ENCODE results near the gene WAPL. TPM values are rescaled to one million over a fixed set of nuclear protein-coding genes. Genes with fewer than 3 reads are reported as not detected.
"Not testable (repeated sequence)": the region's sequence is repeated elsewhere in the genome, so short reads cannot be mapped to it uniquely, and the experiment has no call there.

Gene WAPL
- total RNA-seq, 1 experiment from 2014 or later = 45.2 TPM

DNA sequence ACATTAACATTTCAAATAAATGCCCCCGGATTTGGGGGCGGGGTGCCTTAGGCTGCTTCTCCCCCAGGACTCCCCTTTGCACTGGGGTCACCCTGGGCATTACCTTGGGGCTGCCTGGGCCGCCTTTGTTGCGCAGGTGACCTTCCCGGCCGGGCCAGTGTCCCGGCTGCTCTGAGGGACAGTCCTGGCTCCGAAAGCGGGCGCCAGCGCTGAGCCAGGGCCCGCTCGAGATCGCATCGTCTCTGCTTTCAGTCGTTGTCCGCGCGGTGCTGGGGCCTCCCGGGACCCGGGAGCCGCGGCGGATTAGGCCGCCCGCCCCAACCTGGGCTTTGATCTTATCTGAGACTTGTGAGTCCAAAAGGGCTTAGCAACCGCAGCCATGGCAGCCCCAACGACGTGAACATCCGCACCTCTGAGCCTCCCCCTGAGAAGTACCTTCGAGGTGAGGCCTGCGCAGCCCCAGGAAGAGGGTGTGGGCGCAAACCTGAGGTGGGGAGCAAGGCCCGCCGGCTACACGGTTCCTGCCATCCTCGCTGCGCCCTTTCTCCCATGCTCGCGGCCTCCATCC lies 14.8 kb upstream of the WAPL start:
- CTCF ChIA-PET = interaction anchor here (0.6 kb wide), 1 partner anchor 47 kb away, joined by 4 read pairs; no protein-coding TSS in a partner anchor
- Mint-ChIP-seq H3K27ac (ENCODE audit: low read depth, unreplicated experiment) (no peak overlapping the region), H3K4me3 (ENCODE audit: unreplicated experiment) (no peak overlapping the region), H3K4me1 (ENCODE audit: insufficient read depth, unreplicated experiment) (no peaks in the 10 kb centered on the region), H3K27me3 (ENCODE audit: insufficient read depth, unreplicated experiment) (no peaks in the 10 kb centered on the region), H3K9me3 (ENCODE audit: unreplicated experiment) (no peaks in the 10 kb centered on the region), H3K36me3 (ENCODE audit: insufficient read depth, unreplicated experiment) (no peaks in the 10 kb centered on the region)
- POLR2A ChIA-PET = no interaction called here
- TF ChIP-seq, protein P1, sequence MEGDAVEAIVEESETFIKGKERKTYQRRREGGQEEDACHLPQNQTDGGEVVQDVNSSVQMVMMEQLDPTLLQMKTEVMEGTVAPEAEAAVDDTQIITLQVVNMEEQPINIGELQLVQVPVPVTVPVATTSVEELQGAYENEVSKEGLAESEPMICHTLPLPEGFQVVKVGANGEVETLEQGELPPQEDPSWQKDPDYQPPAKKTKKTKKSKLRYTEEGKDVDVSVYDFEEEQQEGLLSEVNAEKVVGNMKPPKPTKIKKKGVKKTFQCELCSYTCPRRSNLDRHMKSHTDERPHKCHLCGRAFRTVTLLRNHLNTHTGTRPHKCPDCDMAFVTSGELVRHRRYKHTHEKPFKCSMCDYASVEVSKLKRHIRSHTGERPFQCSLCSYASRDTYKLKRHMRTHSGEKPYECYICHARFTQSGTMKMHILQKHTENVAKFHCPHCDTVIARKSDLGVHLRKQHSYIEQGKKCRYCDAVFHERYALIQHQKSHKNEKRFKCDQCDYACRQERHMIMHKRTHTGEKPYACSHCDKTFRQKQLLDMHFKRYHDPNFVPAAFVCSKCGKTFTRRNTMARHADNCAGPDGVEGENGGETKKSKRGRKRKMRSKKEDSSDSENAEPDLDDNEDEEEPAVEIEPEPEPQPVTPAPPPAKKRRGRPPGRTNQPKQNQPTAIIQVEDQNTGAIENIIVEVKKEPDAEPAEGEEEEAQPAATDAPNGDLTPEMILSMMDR (IDR thresholded peaks at IDR 0.05; ENCODE audit: unreplicated experiment) = no peak
- intact Hi-C loops (cut with micrococcal nuclease) = no loop called here
- no peak for DNase-seq (ENCODE audit: unreplicated experiment)
- BruUV-seq (replicated peaks) = no TSS peak

DNA sequence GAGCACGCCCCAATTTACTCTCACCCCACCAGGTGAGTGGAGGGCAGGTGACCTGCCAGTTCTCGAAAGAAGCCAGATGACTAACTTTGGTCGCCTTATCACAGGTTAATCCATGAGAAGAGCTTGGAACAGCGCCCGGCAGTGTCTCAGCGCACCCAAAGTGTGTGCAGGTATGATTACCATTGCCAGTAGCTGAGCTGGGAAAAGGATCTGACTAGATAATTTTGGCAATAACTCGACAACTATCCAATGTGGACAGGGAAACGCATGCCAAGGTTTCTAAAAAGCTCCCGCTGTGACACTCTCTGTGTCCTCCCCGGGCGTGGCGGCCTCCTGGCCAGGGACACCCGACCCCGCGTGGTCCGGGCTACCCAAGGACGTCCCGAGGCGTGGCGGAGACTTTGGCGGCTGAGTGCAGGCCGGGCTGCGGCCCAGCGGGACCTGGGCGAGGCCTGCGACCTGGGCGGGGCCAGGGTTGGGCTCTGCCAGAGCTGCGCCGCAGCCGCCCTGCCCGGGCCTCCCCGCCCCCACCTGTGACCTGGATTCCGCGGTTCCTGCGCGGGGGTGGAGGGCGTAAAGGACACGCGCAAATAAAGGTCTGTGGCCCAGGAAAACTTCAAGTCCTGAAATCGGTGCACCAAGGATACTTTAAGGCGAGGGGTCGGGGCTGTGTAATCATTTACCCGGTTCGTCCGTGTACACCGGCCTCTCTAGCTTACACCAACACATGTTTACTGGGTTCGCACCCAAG lies 13.7 kb upstream of the WAPL start:
- BruUV-seq (replicated peaks) = no TSS peak
- no peaks in the 10 kb centered on the region for H3K36me3 Mint-ChIP-seq (ENCODE audit: insufficient read depth, unreplicated experiment)
- no peaks in the 10 kb centered on the region for H3K4me1 Mint-ChIP-seq (ENCODE audit: insufficient read depth, unreplicated experiment)
- no peak overlapping the region for H3K4me3 Mint-ChIP-seq (ENCODE audit: unreplicated experiment)
- DNase-seq (ENCODE audit: unreplicated experiment) = no peak
- no peak overlapping the region for H3K27ac Mint-ChIP-seq (ENCODE audit: low read depth, unreplicated experiment)
- H3K9me3 Mint-ChIP-seq (ENCODE audit: unreplicated experiment) = no peaks in the 10 kb centered on the region
- TF ChIP-seq, protein P1 (IDR thresholded peaks at IDR 0.05; ENCODE audit: unreplicated experiment) = no peak
- POLR2A ChIA-PET = interaction anchor here (1.5 kb wide), 1 partner anchor 14 kb away, joined by 4 read pairs; no protein-coding TSS in a partner anchor
- no peaks in the 10 kb centered on the region for H3K27me3 Mint-ChIP-seq (ENCODE audit: insufficient read depth, unreplicated experiment)
- CTCF ChIA-PET = interaction anchor here (0.7 to 2.0 kb wide), 2 partner anchors 10 to 12 kb away, joined by 3 to 7 read pairs; no protein-coding TSS in a partner anchor
- intact Hi-C loops (cut with micrococcal nuclease) = no loop called here

DNA sequence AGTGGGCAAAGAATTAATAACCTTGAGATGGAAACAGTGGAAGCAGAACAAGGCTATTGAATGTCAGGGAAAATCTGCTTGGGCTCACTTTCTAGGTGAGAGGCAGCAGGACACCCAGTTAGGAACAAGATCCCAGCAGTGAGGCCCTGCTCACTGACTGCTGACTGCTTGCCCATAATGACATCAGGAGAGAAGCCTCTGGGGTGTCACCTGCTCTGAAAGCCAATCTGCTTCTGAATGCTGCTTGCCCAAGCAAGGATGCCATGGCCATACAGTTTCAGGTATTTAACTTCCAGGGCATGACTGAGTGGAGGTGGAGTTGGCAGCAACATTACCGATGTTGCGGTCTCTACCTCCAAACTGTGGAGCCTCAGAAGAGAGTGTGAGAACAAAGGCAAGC lies 11.7 kb upstream of the WAPL start:
- no peak overlapping the region for H3K4me3 Mint-ChIP-seq (ENCODE audit: unreplicated experiment)
- DNase-seq (ENCODE audit: unreplicated experiment) = no peak
- TF ChIP-seq, protein P1 (IDR thresholded peaks at IDR 0.05; ENCODE audit: unreplicated experiment) = no peak
- POLR2A ChIA-PET = interaction anchor here (1.5 kb wide), 1 partner anchor 12 kb away, joined by 4 read pairs; no protein-coding TSS in a partner anchor
- intact Hi-C loops (cut with micrococcal nuclease) = no loop called here
- CTCF ChIA-PET = interaction anchor here (1.5 kb wide), 1 partner anchor 9 kb away, joined by 3 read pairs; no protein-coding TSS in a partner anchor
- H3K9me3 Mint-ChIP-seq (ENCODE audit: unreplicated experiment) = no peaks in the 10 kb centered on the region
- no peak overlapping the region for H3K27ac Mint-ChIP-seq (ENCODE audit: low read depth, unreplicated experiment)
- BruUV-seq (replicated peaks) = no TSS peak
- H3K27me3 Mint-ChIP-seq (ENCODE audit: insufficient read depth, unreplicated experiment) = no peaks in the 10 kb centered on the region
- H3K4me1 Mint-ChIP-seq (ENCODE audit: insufficient read depth, unreplicated experiment) = no peaks in the 10 kb centered on the region
- H3K36me3 Mint-ChIP-seq (ENCODE audit: insufficient read depth, unreplicated experiment) = no peaks in the 10 kb centered on the region

DNA sequence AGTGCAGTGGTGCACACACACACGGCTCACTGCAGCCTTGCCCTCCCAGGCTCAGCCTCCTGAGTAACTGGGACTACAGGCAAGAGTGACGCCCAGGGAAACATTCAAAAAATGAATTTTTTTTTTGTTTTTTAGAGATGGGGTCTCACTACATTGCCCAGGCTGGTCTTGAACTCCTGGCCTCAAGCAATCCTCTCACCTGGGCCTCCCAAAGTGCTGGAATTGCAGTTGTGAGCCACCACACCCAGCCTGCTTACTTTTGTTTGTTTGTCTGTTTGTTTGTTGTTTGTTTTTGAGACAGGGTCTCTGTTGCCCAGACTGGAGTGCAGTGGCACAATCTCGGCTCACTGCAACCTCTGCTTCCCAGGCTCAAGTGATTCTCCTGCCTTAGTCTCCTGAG lies 7.1 kb upstream of the WAPL start:
- H3K9me3 Mint-ChIP-seq (ENCODE audit: unreplicated experiment); BruUV-seq (replicated peaks); DNase-seq (ENCODE audit: unreplicated experiment); intact Hi-C loops (cut with micrococcal nuclease); CTCF ChIA-PET; H3K36me3 Mint-ChIP-seq (ENCODE audit: insufficient read depth, unreplicated experiment); H3K27ac Mint-ChIP-seq (ENCODE audit: low read depth, unreplicated experiment); H3K4me3 Mint-ChIP-seq (ENCODE audit: unreplicated experiment); H3K27me3 Mint-ChIP-seq (ENCODE audit: insufficient read depth, unreplicated experiment): not testable (repeated sequence)
- H3K4me1 Mint-ChIP-seq (ENCODE audit: insufficient read depth, unreplicated experiment) = peaks cover 17% of the 10 kb centered on the region
- POLR2A ChIA-PET = interaction anchor here (0.8 kb wide), 1 partner anchor 27 kb away, joined by 4 read pairs; no protein-coding TSS in a partner anchor
